Keratinocyte (primary cell): ENCODE measurements around the gene NXN.

Experiments used
- CTCF ChIP-seq, 3 experiments: IDR thresholded peaks in 1 of 3; conservative IDR thresholded peaks in 1 of 3; optimal IDR thresholded peaks in 1 of 3; 2 replicates in 2 of 3; 3 replicates in 1 of 3; pipeline versions ENCODE3 to v1.5.1; 2011; ENCODE audit warnings: low read length in 3 of 3, mild to moderate bottlenecking in 3 of 3, moderate library complexity in 2 of 3, control low read depth in 1 of 3, inconsistent platforms in 1 of 3; ENCODE audit not compliant: insufficient read depth in 2 of 3; ENCODE audit errors: extremely low read depth in 1 of 3
- EZH2 ChIP-seq: IDR thresholded peaks from one replicate; pipeline ENCODE4 v1.6.1; 2012; ENCODE audit warnings: inconsistent platforms, mild to moderate bottlenecking, low read length, moderate library complexity

GRCh38 chr17:979212-979538 lies 401 bp downstream of the NXN start:
- TF ChIP-seq CTCF (optimal IDR thresholded peaks at IDR 0.05 in 1 of 3, IDR thresholded peaks at IDR 0.05 in 1 of 3, conservative IDR thresholded peaks at IDR 0.05 in 1 of 3; ENCODE audit: extremely low read depth in 1 of 3, insufficient read depth in 2 of 3, low read length in 3 of 3) (no peak), EZH2 (no peak)
